ENCODE measurements around the gene COA1.
"Not testable (repeated sequence)": the region's sequence is repeated elsewhere in the genome, so short reads cannot be mapped to it uniquely, and the experiment has no call there.

GRCh38 chr7:43596426-43596825, 132.9 kb downstream of the COA1 start:
- not testable (repeated sequence) for TF ChIP-seq MAX (IDR thresholded peaks at IDR 0.05; ENCODE audit: insufficient read depth, insufficient read length); CTCF (IDR thresholded peaks at IDR 0.05; ENCODE audit: extremely low read depth in 1 of 2, insufficient read depth in 1 of 2, low read depth in 1 of 2, low read length in 2 of 2); EZH2 (IDR thresholded peaks at IDR 0.05; ENCODE audit: borderline replicate concordance, low read depth, low read length, severe bottlenecking); POLR2A (IDR thresholded peaks at IDR 0.05; ENCODE audit: low read depth, low read length); POLR2AphosphoS5 (IDR thresholded peaks at IDR 0.05; ENCODE audit: insufficient read depth, low read depth, low read length); GATA2 (IDR thresholded peaks at IDR 0.05; ENCODE audit: insufficient read depth, insufficient read length, low read depth, low read length); JUN (IDR thresholded peaks at IDR 0.05; ENCODE audit: borderline replicate concordance, insufficient read depth, insufficient read length, low read depth); MYC (IDR thresholded peaks at IDR 0.05; ENCODE audit: low read depth, low read length)
